GM12892 (cell line): ENCODE data around the gene PLCG2.

Experiments used
- POLR2A ChIP-seq: IDR thresholded peaks from 2 replicates; pipeline ENCODE4 v1.6.1; 2011; ENCODE audit warnings: low read depth, low read length, control low read depth
- POLR2AphosphoS5 ChIP-seq: IDR thresholded peaks from 2 replicates; pipeline ENCODE4 v1.6.1; 2011; ENCODE audit warnings: low read depth, low read length, control low read depth
- TAF1 ChIP-seq: IDR thresholded peaks from 2 replicates; pipeline ENCODE4 v1.6.1; 2011; ENCODE audit warnings: low read depth, mild to moderate bottlenecking, control low read depth, low read length, borderline replicate concordance

GRCh38 chr16:81879625-81880024 lies 100.5 kb downstream of the PLCG2 start:
- TF ChIP-seq POLR2AphosphoS5 (no peak), POLR2A (no peak), TAF1 (no peak)
